SK-N-MC (cell line): ENCODE results near the gene SORBS2.

Source experiments
- EZH2 ChIP-seq: fragments of 200-600 bp; sonication (generic); IDR thresholded peaks from one replicate; pipeline ENCODE4 v1.6.1; 2017; ENCODE audit warnings: antibody characterized with exemption
- FOXP2 ChIP-seq: optimal IDR thresholded peaks from 2 replicates; pipeline ENCODE3; 2011; ENCODE audit warnings: mild to moderate bottlenecking, moderate library complexity; ENCODE audit not compliant: insufficient read depth; ENCODE audit errors: extremely low read length, control extremely low read depth
- POLR2AphosphoS5 ChIP-seq: IDR thresholded peaks from 2 replicates; pipeline ENCODE4 v1.6.1; 2012; ENCODE audit warnings: mild to moderate bottlenecking, low read depth, low read length, borderline replicate concordance

DNA sequence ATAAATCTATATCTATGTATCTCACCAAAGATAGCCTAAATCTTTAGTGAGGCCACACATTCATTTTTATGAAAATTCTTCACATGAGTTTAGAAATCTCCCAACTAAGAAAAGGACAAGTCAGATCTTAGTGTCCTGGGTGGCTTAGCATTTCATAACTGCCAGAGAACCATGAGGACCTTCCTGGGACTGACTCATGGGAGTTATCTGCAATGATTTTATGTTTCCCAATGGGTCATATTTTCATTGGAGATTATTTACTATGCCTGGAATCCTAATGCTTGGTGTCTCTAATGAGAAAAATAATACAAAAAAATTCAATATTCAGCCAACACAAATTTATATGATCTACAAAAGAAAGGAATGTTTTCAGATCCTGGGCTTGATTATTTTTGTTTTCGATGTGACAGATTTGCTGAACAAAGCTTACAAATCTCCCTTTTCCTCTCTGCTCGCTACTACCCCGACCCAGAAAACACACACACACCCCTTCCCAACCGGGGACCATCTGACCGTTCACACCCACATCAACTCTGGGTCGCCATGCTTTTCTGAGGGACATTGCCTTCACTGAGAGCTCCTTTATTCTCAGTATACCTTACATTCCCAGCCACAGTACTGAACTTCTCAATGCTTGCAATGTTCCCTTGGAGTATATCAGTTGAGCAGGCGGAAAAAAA lies 40.1 kb downstream of the SORBS2 start:
- TF ChIP-seq POLR2AphosphoS5 (no peak), EZH2 (no peak), FOXP2 (no peak)
